Glutamatergic neuron (in vitro differentiated cells): ENCODE measurements around the gene EPHA3. TPM values are rescaled to one million over a fixed set of nuclear protein-coding genes. Genes with fewer than 3 reads are reported as not detected.

ENCODE experiments used
- DNase-seq: peaks from one replicate; pipeline ENCODE4 v3.0.0; 2022
- H3K27ac Mint-ChIP-seq: one replicate; pipeline ENCODE4 v1.8.0; 2020; ENCODE audit warnings: mild to moderate bottlenecking, mixed read lengths, inconsistent platforms; ENCODE audit not compliant: unreplicated experiment
- H3K27me3 Mint-ChIP-seq: one replicate; pipeline ENCODE4 v1.8.0; 2020; ENCODE audit warnings: mild to moderate bottlenecking, moderate library complexity, mixed read lengths, inconsistent platforms; ENCODE audit not compliant: unreplicated experiment
- H3K36me3 Mint-ChIP-seq: one replicate; pipeline ENCODE4 v1.8.0; 2020; ENCODE audit warnings: mild to moderate bottlenecking, mixed read lengths, inconsistent platforms; ENCODE audit not compliant: unreplicated experiment
- H3K4me1 Mint-ChIP-seq: one replicate; pipeline ENCODE4 v1.8.0; 2020; ENCODE audit warnings: mild to moderate bottlenecking, low read depth, mixed read lengths, inconsistent platforms; ENCODE audit not compliant: unreplicated experiment
- H3K4me3 Mint-ChIP-seq: one replicate; pipeline ENCODE4 v1.8.0; 2020; ENCODE audit warnings: mild to moderate bottlenecking, mixed read lengths, inconsistent platforms; ENCODE audit not compliant: unreplicated experiment
- H3K9me3 Mint-ChIP-seq: one replicate; pipeline ENCODE4 v1.8.0; 2020; ENCODE audit warnings: mild to moderate bottlenecking, moderate library complexity, mixed read lengths, inconsistent platforms; ENCODE audit not compliant: unreplicated experiment
- CTCF ChIP-seq: fragments of 200-600 bp; sonication (generic); IDR thresholded peaks from one replicate; pipeline ENCODE4 v1.5.0; 2021; ENCODE audit not compliant: partially characterized antibody, unreplicated experiment
- total RNA-seq: library from RNA; stranded (reverse); fragmentation: NEBNext Ultra II Directional; extraction: Animal tissue kit (Norgen Biotek cat#: 25700); gene quantifications from one replicate; pipeline ENCODE4 v1.2.1, GENCODE V29; 2021; ENCODE audit not compliant: unreplicated experiment

The EPHA3 gene
- total RNA-seq, 1 donor from 2014 or later, result 9.9 TPM

GRCh38 chr3:89411201-89411600 is 303.8 kb downstream of the EPHA3 start:
- Mint-ChIP-seq H3K27me3 (no peaks in the 10 kb centered on the region), H3K4me3 (no peak overlapping the region), H3K9me3 (no peaks in the 10 kb centered on the region), H3K36me3 (no peaks in the 10 kb centered on the region), H3K27ac (no peak overlapping the region), H3K4me1 (peaks cover 7% of the 10 kb centered on the region)
- no peak for TF ChIP-seq CTCF
- DNase-seq, result no peak

- no peaks in the 10 kb centered on the region for H3K36me3 Mint-ChIP-seq
- no peak for DNase-seq
- peaks cover 10% of the 10 kb centered on the region for H3K4me1 Mint-ChIP-seq
- no peak overlapping the region for H3K27ac Mint-ChIP-seq
- no peaks in the 10 kb centered on the region for H3K27me3 Mint-ChIP-seq
- H3K9me3 Mint-ChIP-seq, result no peaks in the 10 kb centered on the region
- no peak overlapping the region for H3K4me3 Mint-ChIP-seq
- TF ChIP-seq CTCF, result no peak
These were observed 306.8 kb downstream of the EPHA3 start for GRCh38 chr3:89414270-89414669.

GRCh38 chr3:89419647-89420241 is 312.3 kb downstream of the EPHA3 start:
- TF ChIP-seq CTCF, result no peak
- no peak for DNase-seq
- H3K36me3 Mint-ChIP-seq, result no peaks in the 10 kb centered on the region
- no peak overlapping the region for H3K27ac Mint-ChIP-seq
- H3K4me1 Mint-ChIP-seq, result peaks cover 5% of the 10 kb centered on the region
- no peaks in the 10 kb centered on the region for H3K27me3 Mint-ChIP-seq
- H3K4me3 Mint-ChIP-seq, result no peak overlapping the region
- no peaks in the 10 kb centered on the region for H3K9me3 Mint-ChIP-seq

- no peak for DNase-seq
- Mint-ChIP-seq H3K27me3 (no peaks in the 10 kb centered on the region), H3K27ac (no peak overlapping the region), H3K9me3 (no peaks in the 10 kb centered on the region), H3K4me3 (no peak overlapping the region), H3K4me1 (no peaks in the 10 kb centered on the region), H3K36me3 (no peaks in the 10 kb centered on the region)
- TF ChIP-seq CTCF, result no peak
These were observed 318.6 kb downstream of the EPHA3 start for GRCh38 chr3:89426060-89426459.

GRCh38 chr3:89434621-89435380 is 327.4 kb downstream of the EPHA3 start:
- no peaks in the 10 kb centered on the region for H3K36me3 Mint-ChIP-seq
- no peaks in the 10 kb centered on the region for H3K4me1 Mint-ChIP-seq
- no peak overlapping the region for H3K27ac Mint-ChIP-seq
- H3K4me3 Mint-ChIP-seq, result no peak overlapping the region
- no peaks in the 10 kb centered on the region for H3K27me3 Mint-ChIP-seq
- no peaks in the 10 kb centered on the region for H3K9me3 Mint-ChIP-seq
- TF ChIP-seq CTCF, result no peak
- no peak for DNase-seq
